Immature natural killer cell (primary cell): ENCODE measurements around the gene CER1. TPM values are rescaled to one million over a fixed set of nuclear protein-coding genes. Genes with fewer than 3 reads are reported as not detected.
A peak's percentile ranks its signal among the peaks of the same experiment; 100 is the strongest.
"Not testable (repeated sequence)": the region's sequence is repeated elsewhere in the genome, so short reads cannot be mapped to it uniquely, and the experiment has no call there.

Source experiments
- DNase-seq, 3 donors: peaks; one replicate each; pipeline ENCODE4 v3.0.0; 2022; ENCODE audit warnings: mixed read lengths in 1 of 3
- H3K27ac Mint-ChIP-seq, 6 donors: one replicate each; pipeline ENCODE4 v1.8.0; 2020; ENCODE audit warnings: mixed read lengths in 6 of 6, mild to moderate bottlenecking in 5 of 6, inconsistent platforms in 4 of 6, moderate library complexity in 3 of 6
- H3K27me3 Mint-ChIP-seq, 3 donors: one replicate each; pipeline ENCODE4 v1.8.0; 2020 to 2021; ENCODE audit warnings: low read depth in 3 of 3, mild to moderate bottlenecking in 3 of 3, mixed read lengths in 3 of 3, moderate library complexity in 3 of 3, inconsistent platforms in 1 of 3
- H3K36me3 Mint-ChIP-seq, 3 donors: one replicate each; pipeline ENCODE4 v1.8.0; 2020; ENCODE audit warnings: mixed read lengths in 3 of 3, inconsistent platforms in 2 of 3, mild to moderate bottlenecking in 2 of 3
- H3K4me1 Mint-ChIP-seq, 2 donors: one replicate each; pipeline ENCODE4 v1.8.0; 2020; ENCODE audit warnings: inconsistent platforms in 2 of 2, mild to moderate bottlenecking in 2 of 2, mixed read lengths in 2 of 2, moderate library complexity in 1 of 2
- H3K4me3 Mint-ChIP-seq, 5 donors: one replicate each; pipeline ENCODE4 v1.8.0; 2020; ENCODE audit warnings: mild to moderate bottlenecking in 5 of 5, mixed read lengths in 5 of 5, inconsistent platforms in 3 of 5, moderate library complexity in 3 of 5
- H3K9me3 Mint-ChIP-seq, 6 donors: one replicate each; pipeline ENCODE4 v1.8.0; 2020; ENCODE audit warnings: mild to moderate bottlenecking in 6 of 6, mixed read lengths in 6 of 6, inconsistent platforms in 4 of 6, moderate library complexity in 3 of 6
- polyA plus RNA-seq, 3 donors: library from polyadenylated mRNA; unstranded; fragments of 300-500 nt; fragmentation: Illumina TruSeq; gene quantifications; one replicate each; pipeline ENCODE4 v1.2.3, GENCODE V29; 2021

The CER1 gene
- polyA plus RNA-seq, 3 donors from 2014 or later, result not detected

DNA sequence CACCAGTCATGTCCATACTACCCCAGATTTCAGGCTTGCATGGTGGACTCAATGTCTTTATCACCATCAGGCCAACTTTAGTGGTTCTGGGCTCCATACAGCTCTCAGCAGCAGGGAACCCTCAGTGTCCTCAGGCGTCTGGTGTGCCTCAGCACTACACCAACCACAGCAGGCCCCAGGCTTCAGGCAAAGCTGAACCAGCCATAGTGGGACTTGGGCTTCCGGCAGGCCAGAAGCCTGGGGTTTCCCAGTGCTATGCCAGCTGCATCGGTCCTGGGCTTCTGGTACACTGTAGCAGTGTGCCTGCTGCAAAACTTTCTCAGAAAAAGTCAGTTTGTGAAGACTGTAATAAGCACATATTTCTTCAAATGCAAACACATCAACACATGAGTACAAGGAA lies 18.3 kb downstream of the CER1 start:
- Mint-ChIP-seq H3K27me3 (peaks cover 0 to 11% (median 6%) of the 10 kb centered on the region in 3 donors), H3K4me1 (no peaks in the 10 kb centered on the region)

DNA sequence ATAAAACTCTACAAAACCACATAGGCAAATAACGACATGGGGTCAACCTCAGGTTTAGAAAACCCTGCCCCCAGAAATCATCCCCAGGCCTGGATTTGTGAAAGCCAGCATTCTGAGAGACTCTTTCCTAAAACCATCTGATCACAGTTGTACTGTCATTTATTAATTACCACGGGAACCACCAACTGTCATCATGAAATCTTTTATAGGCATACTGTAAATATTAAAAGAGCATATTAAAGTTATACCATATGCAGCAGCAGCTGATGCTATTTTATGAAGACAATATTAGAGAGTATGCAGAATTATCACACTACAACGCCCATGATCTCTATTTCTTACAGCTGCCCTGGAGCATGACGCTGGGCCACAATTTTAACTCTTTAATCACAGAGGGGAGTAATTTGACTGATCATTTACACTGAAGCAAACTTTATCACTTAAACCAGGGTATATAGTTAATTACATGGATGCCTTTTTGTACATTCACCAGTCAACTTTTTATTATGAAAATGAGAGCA lies 20.3 kb downstream of the CER1 start:
- Mint-ChIP-seq H3K27me3 (peaks cover 0 to 6% (median 2%) of the 10 kb centered on the region in 3 donors), H3K4me3 (no peak overlapping the region), H3K4me1 (peaks cover 4 to 9% of the 10 kb centered on the region in 2 donors), H3K36me3 (peaks cover 4 to 14% (median 5%) of the 10 kb centered on the region in 3 donors), H3K9me3 (peaks cover 14 to 32% (median 25%) of the 10 kb centered on the region in 6 donors), H3K27ac (no peak overlapping the region)
- DNase-seq, result no peak

More for the DNA sequence above, 18.3 kb downstream of the CER1 start:
- H3K27ac Mint-ChIP-seq, result no peak overlapping the region
- H3K4me3 Mint-ChIP-seq, result no peak overlapping the region
- peaks cover 16 to 51% (median 35%) of the 10 kb centered on the region in 6 donors for H3K9me3 Mint-ChIP-seq
- DNase-seq, result no peak
- H3K36me3 Mint-ChIP-seq, result peaks cover 4 to 14% (median 5%) of the 10 kb centered on the region in 3 donors

DNA sequence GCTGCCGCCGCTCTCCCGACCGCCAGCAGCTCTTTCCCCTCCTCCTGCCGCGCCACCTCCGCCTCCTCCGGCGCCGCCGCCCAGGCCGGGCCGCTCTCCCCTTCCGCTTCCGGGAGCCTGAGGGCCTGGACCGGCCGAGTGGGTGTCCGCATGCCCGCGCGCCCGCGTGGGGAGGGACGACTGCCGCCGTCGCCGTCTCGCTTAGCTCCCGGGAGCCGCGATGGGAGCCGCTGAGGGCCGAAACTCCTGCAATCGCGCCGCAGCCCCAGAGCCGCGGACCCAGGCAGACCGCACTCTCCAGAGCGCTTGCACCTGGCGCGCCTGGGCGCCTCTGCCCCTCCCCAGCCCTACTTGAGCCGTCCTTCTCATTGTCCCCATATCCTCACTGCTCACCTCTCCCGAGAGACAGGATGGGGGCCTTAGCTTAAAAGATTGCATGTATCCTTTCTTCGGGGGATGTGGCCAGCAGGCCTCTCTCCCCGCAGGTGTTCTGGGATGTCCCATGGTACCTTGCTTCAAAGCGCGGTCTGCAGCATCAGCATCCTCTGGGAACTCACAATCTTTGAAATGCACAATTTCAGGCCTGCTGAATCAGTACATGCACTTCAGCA lies 29.2 kb downstream of the CER1 start, which contains the start of gene ZDHHC21:
ZDHHC21 (minus strand) TSS at position 182 of the 611 bp plus-strand sequence. CDS start 19,092 bp downstream, outside the sequence.
- Mint-ChIP-seq H3K9me3 (no peaks in the 10 kb centered on the region), H3K27me3 (peaks cover 0 to 5% (median 2%) of the 10 kb centered on the region in 3 donors), H3K36me3 (peaks cover 5 to 8% (median 5%) of the 10 kb centered on the region in 3 donors), H3K4me3 (peak within 1 kb of the TSS; percentile 86 to 94 (median 92)), H3K4me1 (peaks cover 44 to 61% of the 10 kb centered on the region in 2 donors), H3K27ac (peak within 1 kb of the TSS; percentile 75 to 91 (median 82))
- DNase-seq, result peak; percentile 65 to 76 (median 71)

DNA sequence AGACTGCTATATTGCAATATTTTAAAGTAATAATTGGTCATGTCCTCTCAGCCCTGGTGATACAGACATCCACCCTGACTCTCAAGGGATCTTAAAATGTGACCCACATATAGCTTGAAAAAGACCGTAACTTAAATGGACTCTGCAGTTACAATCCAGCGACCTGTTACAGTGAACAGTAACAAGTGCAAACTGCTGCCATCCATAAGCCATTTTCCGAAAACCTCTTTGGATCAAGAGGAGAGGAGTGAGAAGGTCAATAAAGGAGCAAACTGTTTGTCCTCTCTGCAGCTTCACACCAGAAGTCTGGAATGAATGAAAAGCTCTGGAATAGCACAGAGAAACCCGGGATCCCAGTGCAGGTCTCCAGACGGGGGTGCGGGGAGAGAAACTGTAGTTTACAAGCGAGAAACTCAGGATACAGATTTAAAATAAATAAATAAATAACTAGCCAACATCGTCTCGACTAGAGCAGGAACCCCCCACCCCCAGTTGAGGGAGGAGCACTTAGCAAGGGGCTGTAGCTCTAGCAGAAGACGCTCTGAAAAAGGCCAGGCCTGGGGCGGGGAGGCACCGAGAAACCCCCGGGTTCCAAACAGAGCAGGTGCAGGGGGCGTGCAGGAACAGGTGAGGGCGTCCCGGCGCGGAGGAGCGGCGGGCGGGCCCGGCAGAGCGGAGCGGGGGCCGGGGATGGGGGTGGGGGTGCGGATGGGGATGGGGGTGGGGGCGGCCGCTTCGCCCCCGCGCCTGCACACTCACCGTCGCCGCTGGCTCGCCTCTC lies 29.9 kb downstream of the CER1 start:
- H3K27ac Mint-ChIP-seq, result peak overlapping the region; percentile 75 to 91 (median 82)
- H3K9me3 Mint-ChIP-seq, result no peaks in the 10 kb centered on the region
- peaks cover 0 to 5% (median 2%) of the 10 kb centered on the region in 3 donors for H3K27me3 Mint-ChIP-seq
- peaks cover 44 to 61% of the 10 kb centered on the region in 2 donors for H3K4me1 Mint-ChIP-seq
- H3K36me3 Mint-ChIP-seq, result peaks cover 5 to 13% (median 9%) of the 10 kb centered on the region in 3 donors
- peak overlapping the region; percentile 86 to 94 (median 92) for H3K4me3 Mint-ChIP-seq
- DNase-seq, result peak in 1 of 3 donors; percentile 3

DNA sequence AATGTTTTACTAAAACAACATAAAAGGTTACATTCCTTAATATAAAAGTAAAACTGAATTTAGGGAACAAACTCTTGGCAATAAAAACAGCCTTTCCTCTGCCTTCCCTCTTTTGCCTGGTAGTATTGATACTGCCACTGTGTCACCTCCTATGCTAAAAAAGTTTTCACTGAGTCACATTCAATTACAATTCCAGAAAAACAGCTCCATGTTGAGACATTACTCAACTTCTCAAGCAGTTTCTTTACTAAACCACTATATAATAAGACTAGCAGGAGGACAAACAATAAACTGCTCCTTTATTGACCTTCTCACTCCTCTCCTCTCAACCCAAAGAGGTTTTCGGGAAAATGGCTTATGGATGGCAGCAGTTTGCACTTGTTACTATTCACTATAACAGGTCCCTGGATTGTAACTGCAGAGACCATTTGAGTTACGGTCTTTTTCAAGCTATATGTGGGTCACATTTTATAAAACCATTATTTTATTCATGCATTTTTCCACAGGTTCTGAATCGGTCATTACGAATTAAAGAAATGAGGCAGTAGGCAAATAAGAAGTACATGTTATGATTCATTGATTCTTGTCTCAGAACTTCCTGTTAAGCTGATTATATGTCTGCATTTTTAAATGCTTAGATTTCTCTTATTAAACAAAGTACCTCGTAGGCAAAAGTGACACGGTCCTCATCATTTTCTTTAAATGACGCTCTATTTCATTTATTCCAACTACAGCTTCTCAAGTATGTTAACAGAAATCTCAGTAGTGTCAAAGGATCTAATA lies 31.4 kb downstream of the CER1 start:
- peak overlapping the region in 4 of 5 donors; percentile 29 to 44 (median 42) for H3K4me3 Mint-ChIP-seq
- peak overlapping the region; percentile 9 to 60 (median 16) for H3K27ac Mint-ChIP-seq
- H3K4me1 Mint-ChIP-seq, result peaks cover 46 to 60% of the 10 kb centered on the region in 2 donors
- peaks cover 5 to 18% (median 13%) of the 10 kb centered on the region in 3 donors for H3K36me3 Mint-ChIP-seq
- H3K27me3 Mint-ChIP-seq, result peaks cover 0 to 3% (median 2%) of the 10 kb centered on the region in 3 donors
- DNase-seq, result no peak
- H3K9me3 Mint-ChIP-seq, result no peaks in the 10 kb centered on the region

DNA sequence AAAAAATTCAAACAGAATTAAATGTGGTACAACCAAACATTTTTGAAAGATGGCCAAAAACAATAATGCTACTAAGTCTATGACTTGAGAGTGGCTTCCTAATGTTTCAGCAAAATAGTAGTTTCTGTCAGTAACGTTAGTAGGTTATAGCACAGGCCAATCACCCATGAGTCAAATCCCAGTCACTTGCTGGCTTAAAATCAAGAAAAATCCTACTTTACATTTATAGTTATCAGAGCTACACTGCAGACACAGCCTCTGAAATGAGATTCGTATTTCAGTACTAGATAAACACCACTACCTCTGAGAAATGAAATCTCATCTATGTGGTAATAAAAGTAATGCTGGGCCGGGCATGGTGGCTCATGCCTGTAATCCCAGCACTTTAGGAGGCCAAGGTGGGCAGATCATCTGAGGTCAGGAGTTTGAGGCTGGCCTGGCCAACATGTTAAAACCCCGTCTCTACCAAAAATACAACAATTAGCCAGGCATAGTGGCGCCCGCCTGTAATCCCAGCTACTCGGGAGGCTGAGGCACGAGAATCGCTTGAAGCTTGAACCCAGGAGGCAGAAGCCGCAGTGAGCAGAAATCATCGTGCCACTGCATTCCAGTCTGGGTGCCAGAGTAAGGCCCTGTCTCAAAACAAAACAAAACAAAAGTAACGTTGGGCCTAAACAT lies 35.4 kb downstream of the CER1 start:
- H3K4me1 Mint-ChIP-seq, result peaks cover 38 to 51% of the 10 kb centered on the region in 2 donors
- DNase-seq, result no peak
- H3K27ac Mint-ChIP-seq, result peak overlapping the region in 1 of 6 donors; percentile 49
- H3K27me3 Mint-ChIP-seq, result no peaks in the 10 kb centered on the region
- H3K4me3 Mint-ChIP-seq, result no peak overlapping the region
- H3K9me3 Mint-ChIP-seq, result no peaks in the 10 kb centered on the region
- peaks cover 9 to 33% (median 14%) of the 10 kb centered on the region in 3 donors for H3K36me3 Mint-ChIP-seq

DNA sequence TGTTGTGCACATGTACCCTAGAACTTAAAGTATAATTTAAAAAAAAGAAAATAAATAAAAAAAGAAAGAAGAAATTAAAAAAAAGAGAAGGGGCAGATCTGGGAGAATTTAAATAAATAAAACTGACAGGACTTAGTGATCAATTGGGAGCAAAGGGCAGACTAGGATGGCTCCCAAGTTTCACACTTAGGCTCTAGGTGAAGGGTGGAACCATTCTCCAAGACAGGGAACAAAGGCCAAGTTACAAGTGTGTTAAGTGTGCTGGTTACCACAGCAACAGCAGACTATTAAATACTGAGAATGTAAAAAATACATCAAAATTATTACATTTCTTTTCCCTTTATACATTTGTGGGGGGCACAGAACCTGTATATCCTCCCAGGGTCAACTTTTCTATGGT lies 36.4 kb downstream of the CER1 start:
- peaks cover 13 to 38% (median 16%) of the 10 kb centered on the region in 3 donors for H3K36me3 Mint-ChIP-seq
- no peak for DNase-seq
- peaks cover 39 to 51% of the 10 kb centered on the region in 2 donors for H3K4me1 Mint-ChIP-seq

DNA sequence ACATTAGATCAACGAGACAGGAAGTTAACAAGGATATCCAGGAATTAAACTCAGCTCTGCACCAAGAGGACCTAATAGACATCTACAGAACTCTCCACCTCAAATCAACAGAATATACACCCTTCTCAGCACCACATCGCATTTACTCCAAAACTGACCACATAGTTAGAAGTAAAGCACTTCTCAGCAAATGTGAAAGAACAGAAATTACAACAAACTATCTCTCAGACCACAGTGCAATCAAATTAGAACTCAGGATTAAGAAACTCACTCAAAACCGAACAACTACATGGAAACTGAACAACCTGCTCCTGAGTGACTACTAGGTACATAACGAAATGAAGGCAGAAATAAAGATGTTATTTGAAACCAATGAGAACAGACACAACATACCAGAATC lies 39.9 kb downstream of the CER1 start:
- Mint-ChIP-seq H3K36me3 (peaks cover 4 to 38% (median 16%) of the 10 kb centered on the region in 3 donors), H3K4me1 (peaks cover 33 to 50% of the 10 kb centered on the region in 2 donors), H3K27ac (peak overlapping the region in 1 of 6 donors; percentile 29), H3K4me3 (peak overlapping the region in 1 of 5 donors; percentile 11)
- not testable (repeated sequence) for H3K27me3 Mint-ChIP-seq, H3K9me3 Mint-ChIP-seq, DNase-seq

More for the DNA sequence above, 36.4 kb downstream of the CER1 start:
- Mint-ChIP-seq H3K27ac (no peak overlapping the region), H3K27me3 (no peaks in the 10 kb centered on the region), H3K4me3 (no peak overlapping the region), H3K9me3 (no peaks in the 10 kb centered on the region)

DNA sequence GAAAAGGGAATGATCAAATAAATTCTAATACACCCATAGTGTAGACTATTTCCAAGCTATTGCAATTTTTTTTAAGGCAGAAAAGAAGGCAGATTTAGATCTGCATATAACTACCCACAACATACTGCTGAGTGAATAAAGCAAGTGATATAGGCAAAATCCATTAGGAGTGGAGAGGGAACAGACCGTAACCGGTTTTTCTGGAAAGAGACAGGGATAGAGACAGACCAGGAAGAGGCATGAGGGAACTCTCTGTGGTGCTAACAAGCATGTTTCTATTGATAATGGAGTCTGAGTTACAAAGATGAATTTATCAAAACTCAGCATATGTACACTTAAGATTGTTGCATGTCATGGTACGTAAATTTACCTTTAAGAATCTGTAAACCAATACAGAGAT lies 43.8 kb downstream of the CER1 start:
- no peak for DNase-seq
- Mint-ChIP-seq H3K9me3 (no peaks in the 10 kb centered on the region), H3K27me3 (peaks cover 0 to 3% (median 0%) of the 10 kb centered on the region in 3 donors), H3K27ac (peak overlapping the region in 1 of 6 donors; percentile 25), H3K4me1 (peaks cover 58 to 81% of the 10 kb centered on the region in 2 donors), H3K36me3 (peaks cover 7 to 23% (median 22%) of the 10 kb centered on the region in 3 donors), H3K4me3 (no peak overlapping the region)

DNA sequence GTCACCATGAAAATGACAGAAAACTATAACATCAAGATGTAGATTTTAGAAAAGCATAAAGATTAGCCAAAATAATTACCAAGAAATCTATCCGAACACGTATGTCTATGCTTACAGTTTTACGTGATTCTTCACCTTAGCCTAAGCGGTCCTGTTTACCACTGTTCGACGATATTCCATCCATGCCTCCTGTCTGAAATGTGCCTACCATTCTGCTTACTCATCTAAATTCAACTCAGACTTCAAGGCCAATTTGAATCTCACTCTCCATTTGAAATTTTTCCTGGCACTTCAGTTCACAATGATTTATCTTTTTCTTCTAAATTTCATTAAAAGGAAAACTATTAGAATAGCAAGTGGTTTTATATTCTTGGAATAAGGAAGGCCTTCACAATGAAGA lies 44.7 kb downstream of the CER1 start:
- Mint-ChIP-seq H3K36me3 (peaks cover 7 to 20% (median 20%) of the 10 kb centered on the region in 3 donors), H3K27ac (no peak overlapping the region), H3K27me3 (peaks cover 0 to 3% (median 0%) of the 10 kb centered on the region in 3 donors), H3K4me3 (no peak overlapping the region), H3K4me1 (peaks cover 57 to 85% of the 10 kb centered on the region in 2 donors), H3K9me3 (no peaks in the 10 kb centered on the region)
- DNase-seq, result no peak

DNA sequence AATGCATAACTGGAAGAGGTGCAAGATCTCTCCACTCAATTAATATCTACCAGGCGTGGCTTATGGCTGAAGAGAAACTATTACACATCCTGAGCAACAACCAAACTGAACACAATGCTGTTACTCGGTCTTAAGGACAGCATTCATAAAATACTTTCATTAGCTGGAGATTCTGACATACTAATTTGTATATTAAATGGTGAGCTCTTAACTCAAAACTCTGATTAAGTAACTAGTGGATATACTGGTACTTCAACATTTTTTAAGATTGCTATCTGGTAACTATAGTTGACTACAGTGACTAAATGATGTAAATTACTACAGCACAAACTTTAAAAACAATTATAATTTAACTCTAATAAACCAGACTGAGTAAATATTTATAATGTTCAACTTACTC lies 45.1 kb downstream of the CER1 start:
- DNase-seq, result no peak
- H3K27me3 Mint-ChIP-seq, result peaks cover 0 to 3% (median 0%) of the 10 kb centered on the region in 3 donors
- peak overlapping the region in 1 of 5 donors; percentile 0 for H3K4me3 Mint-ChIP-seq
- H3K36me3 Mint-ChIP-seq, result peaks cover 10 to 18% (median 18%) of the 10 kb centered on the region in 3 donors
- H3K9me3 Mint-ChIP-seq, result no peaks in the 10 kb centered on the region
- H3K4me1 Mint-ChIP-seq, result peaks cover 54 to 83% of the 10 kb centered on the region in 2 donors
- peak overlapping the region in 2 of 6 donors; percentile 21 to 32 for H3K27ac Mint-ChIP-seq

DNA sequence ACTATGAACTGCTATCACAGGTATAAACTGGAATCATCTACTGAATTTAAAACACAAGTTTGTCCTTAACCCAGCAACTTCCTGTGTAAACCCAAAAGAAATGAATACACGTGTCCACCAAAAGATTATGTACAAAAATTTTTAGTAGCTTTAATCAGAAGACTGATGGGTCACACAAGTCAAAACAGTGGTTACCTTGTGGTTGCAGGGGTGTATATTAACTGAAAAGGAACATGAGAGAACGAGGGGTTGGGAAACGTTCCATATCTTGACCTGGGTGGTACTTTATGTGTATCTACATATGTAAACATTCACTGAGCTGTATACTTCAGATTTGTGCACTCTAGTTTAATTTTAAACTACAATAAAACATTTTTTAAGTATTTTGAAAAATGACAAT lies 47.9 kb downstream of the CER1 start:
- Mint-ChIP-seq H3K36me3 (peaks cover 8 to 28% (median 27%) of the 10 kb centered on the region in 3 donors), H3K4me3 (peak overlapping the region in 4 of 5 donors; percentile 19 to 73 (median 41)), H3K9me3 (no peaks in the 10 kb centered on the region), H3K4me1 (peaks cover 46 to 75% of the 10 kb centered on the region in 2 donors), H3K27ac (peak overlapping the region in 5 of 6 donors; percentile 26 to 89 (median 74)), H3K27me3 (peaks cover 0 to 3% (median 0%) of the 10 kb centered on the region in 3 donors)
- DNase-seq, result peak in 1 of 3 donors; percentile 5
